SK-N-SH (cell line): ENCODE data around the gene RET. TPM values are rescaled to one million over a fixed set of nuclear protein-coding genes. Genes with fewer than 3 reads are reported as not detected.
A peak's percentile ranks its signal among the peaks of the same experiment; 100 is the strongest.

Experiments
- CTCF ChIA-PET: fragments of 300-600, 350-600 bp; formaldehyde crosslinking; extraction: SDS; loops from one replicate; lab custom pipeline; 2021; lab: Yijun Ruan, JAX
- POLR2A ChIA-PET: fragments of 350-600 bp; sonication (Branson Sonifier 250); formaldehyde crosslinking; extraction: SDS; loops from one replicate; lab custom pipeline; 2020; ENCODE audit warnings: antibody characterized with exemption, inconsistent platforms; lab: Yijun Ruan, JAX
- DNase-seq: peaks from one replicate; pipeline ENCODE4 v3.0.0; 2012
- H2AFZ ChIP-seq: fragments of 200-600 bp; sonication (generic); 2 replicates; pipeline ENCODE4 v1.8.1; 2016; ENCODE audit warnings: antibody characterized with exemption, mild to moderate bottlenecking, low read depth
- H3F3A ChIP-seq: fragments of 200-600 bp; sonication (generic); replicated peaks from 2 replicates; pipeline ENCODE3; 2016; ENCODE audit warnings: antibody characterized with exemption, mild to moderate bottlenecking; ENCODE audit not compliant: insufficient read depth
- H3K27ac ChIP-seq, 2 experiments: fragments of 200-500 bp in 1 of 2; fragments of 200-600 bp in 1 of 2; sonication (Bioruptor generic) in 1 of 2; sonication (generic), shearing (Covaris generic) in 1 of 2; 2 replicates each; pipeline versions ENCODE4 v1.5.1 to v1.6.1; 2014 to 2016; ENCODE audit warnings: low read depth in 2 of 2, inconsistent platforms in 1 of 2, low read length in 1 of 2, mild to moderate bottlenecking in 1 of 2, mixed read lengths in 1 of 2
- H3K27me3 ChIP-seq: fragments of 200-600 bp; sonication (generic), shearing (Covaris generic); 2 replicates; pipeline ENCODE4 v1.6.1; 2016; ENCODE audit warnings: mixed run types; ENCODE audit not compliant: insufficient read depth
- H3K36me3 ChIP-seq, 2 experiments: fragments of 200-500 bp in 1 of 2; fragments of 200-600 bp in 1 of 2; sonication (Bioruptor generic) in 1 of 2; sonication (generic) in 1 of 2; replicated peaks in 1 of 2; 2 replicates each; pipeline versions ENCODE3 to v1.5.1; 2014 to 2016; ENCODE audit warnings: low read length in 1 of 2, mild to moderate bottlenecking in 1 of 2; ENCODE audit not compliant: insufficient read depth in 2 of 2, control insufficient read depth in 1 of 2
- H3K4me1 ChIP-seq, 2 experiments: fragments of 200-500 bp in 1 of 2; fragments of 200-600 bp in 1 of 2; sonication (Bioruptor generic) in 1 of 2; sonication (generic), shearing (Covaris generic) in 1 of 2; 2 replicates each; pipeline versions ENCODE4 v1.5.1 to v1.6.1; 2014 to 2016; ENCODE audit warnings: low read depth in 1 of 2, low read length in 1 of 2, mixed run types in 1 of 2; ENCODE audit not compliant: insufficient read depth in 2 of 2, control insufficient read depth in 1 of 2
- H3K4me2 ChIP-seq: fragments of 200-600 bp; sonication (generic), shearing (Covaris generic); 2 replicates; pipeline ENCODE4 v1.6.1; 2017; ENCODE audit warnings: mixed run types
- H3K4me3 ChIP-seq, 2 experiments: fragments of 200-500 bp in 1 of 2; fragments of 200-600 bp in 1 of 2; sonication (Bioruptor generic) in 1 of 2; sonication (generic), shearing (Covaris generic) in 1 of 2; 2 replicates each; pipeline versions ENCODE4 v1.5.1 to v1.8.1; 2014 to 2016; ENCODE audit warnings: low read depth in 2 of 2, inconsistent platforms in 1 of 2, low read length in 1 of 2, mild to moderate bottlenecking in 1 of 2, mixed read lengths in 1 of 2, moderate library complexity in 1 of 2
- H3K79me2 ChIP-seq: fragments of 200-600 bp; sonication (generic); 2 replicates; pipeline ENCODE4 v1.8.1; 2017; ENCODE audit warnings: mild to moderate bottlenecking; ENCODE audit not compliant: insufficient read depth
- H3K9ac ChIP-seq: fragments of 200-600 bp; sonication (generic); 2 replicates; pipeline ENCODE4 v1.6.1; 2017; ENCODE audit warnings: mixed run types
- H3K9me2 ChIP-seq: fragments of 200-600 bp; sonication (generic); 2 replicates; pipeline ENCODE4 v1.6.1; 2017; ENCODE audit warnings: mixed run types
- H3K9me3 ChIP-seq: fragments of 200-600 bp; sonication (generic); 2 replicates; pipeline ENCODE4 v1.6.1; 2017; ENCODE audit warnings: mixed run types, mild to moderate bottlenecking, moderate library complexity
- H4K20me1 ChIP-seq: fragments of 200-600 bp; sonication (generic); 2 replicates; pipeline ENCODE4 v1.6.1; 2017; ENCODE audit warnings: mild to moderate bottlenecking, mixed run types; ENCODE audit not compliant: insufficient read depth
- CHD2 ChIP-seq: fragments of 150-350 bp; IDR thresholded peaks from 2 replicates; pipeline ENCODE4 v1.6.1; 2018; ENCODE audit warnings: low read length; ENCODE audit not compliant: partially characterized antibody
- ELF1 ChIP-seq: IDR thresholded peaks from 2 replicates; pipeline ENCODE4 v1.4.0; 2012
- EP300 ChIP-seq, 2 experiments: IDR thresholded peaks; 2 replicates each; pipeline versions ENCODE4 v1.4.0 to v1.6.1; 2012; ENCODE audit warnings: borderline replicate concordance in 1 of 2, low read depth in 1 of 2, low read length in 1 of 2
- FOXJ3 ChIP-seq: sonication (generic); formaldehyde crosslinking; IDR thresholded peaks from 2 replicates; pipeline ENCODE4 v1.5.1; 2020; ENCODE audit warnings: mild to moderate bottlenecking, missing genetic modification reagents
- FOXM1 ChIP-seq: IDR thresholded peaks from 2 replicates; pipeline ENCODE4 v1.4.0; 2012; ENCODE audit warnings: low read depth, mild to moderate bottlenecking
- GABPA ChIP-seq: IDR thresholded peaks from 2 replicates; pipeline ENCODE4 v1.4.0; 2012; ENCODE audit warnings: low read depth, mild to moderate bottlenecking
- GATA2 ChIP-seq: sonication (generic); formaldehyde crosslinking; IDR thresholded peaks from 2 replicates; pipeline ENCODE4 v1.5.0; 2020; ENCODE audit warnings: mild to moderate bottlenecking, missing genetic modification reagents
- MAX ChIP-seq: IDR thresholded peaks from 2 replicates; pipeline ENCODE4 v1.4.0; 2012; ENCODE audit warnings: low read depth
- MXI1 ChIP-seq: IDR thresholded peaks from 2 replicates; pipeline ENCODE4 v1.6.1; 2012; ENCODE audit warnings: mild to moderate bottlenecking, low read depth, low read length, improper control_type of control experiment
- PBX3 ChIP-seq: IDR thresholded peaks from 2 replicates; pipeline ENCODE4; 2012
- POLR2AphosphoS5 ChIP-seq: IDR thresholded peaks from 2 replicates; pipeline ENCODE4 v1.6.1; 2012; ENCODE audit warnings: low read depth, low read length
- RAD21 ChIP-seq: IDR thresholded peaks from 2 replicates; pipeline ENCODE4 v1.6.1; 2012; ENCODE audit warnings: mild to moderate bottlenecking, low read length
- RCOR1 ChIP-seq: fragments of 150-350 bp; IDR thresholded peaks from 2 replicates; pipeline ENCODE4 v1.6.1; 2017; ENCODE audit warnings: antibody characterized with exemption, low read length
- RXRA ChIP-seq: IDR thresholded peaks from 2 replicates; pipeline ENCODE4 v1.4.0; 2012; ENCODE audit warnings: low read depth, mild to moderate bottlenecking, borderline replicate concordance
- USF2 ChIP-seq: fragments of 150-350 bp; IDR thresholded peaks from 2 replicates; pipeline ENCODE4 v1.6.1; 2017; ENCODE audit warnings: antibody characterized with exemption, low read length, low read depth, borderline replicate concordance
- YY1 ChIP-seq: IDR thresholded peaks from 2 replicates; pipeline ENCODE4 v1.4.0; 2012; ENCODE audit warnings: low read depth, mild to moderate bottlenecking
- WGBS: methylation state at CpG from one replicate; pipeline ENCODE4 v1.1.6; 2017; ENCODE audit warnings: low lambda C conversion rate; 5-methylcytosine and 5-hydroxymethylcytosine counted together
- polyA plus RNA-seq, 3 experiments: library from polyadenylated mRNA; depleted of rRNA; stranded (reverse); fragments of >200 nt; gene quantifications; 2 replicates each; pipeline ENCODE4 v1.2.3, GENCODE V29; 2012

Gene RET
- polyA plus RNA-seq, 1 of the 3 experiments (the other 2 are of a cell fraction): 3.2 TPM

- no peak for TF ChIP-seq GABPA
- TF ChIP-seq FOXM1: no peak
- TF ChIP-seq PBX3: no peak
- no peak for TF ChIP-seq RXRA
- TF ChIP-seq ELF1: no peak
- TF ChIP-seq MXI1: no peak
- no peak for TF ChIP-seq POLR2AphosphoS5
- no peak for TF ChIP-seq EP300 (IDR thresholded peaks at IDR 0.05; ENCODE audit: borderline replicate concordance in 1 of 2, low read depth in 1 of 2, low read length in 1 of 2)
- TF ChIP-seq YY1: no peak
- no peak for TF ChIP-seq USF2
- no peak for TF ChIP-seq RCOR1
- H2AFZ ChIP-seq: no peak overlapping the region
- H3K79me2 ChIP-seq: no peaks in the 10 kb centered on the region
- no peaks in the 10 kb centered on the region for H3K27me3 ChIP-seq
- ChIA-PET POLR2A (interaction anchor here (1.1 to 6.3 kb wide), 6 partner anchors 10 to 184 kb away, joined by 3 to 50 read pairs (median 4); partner anchors contain the start of gene RET), CTCF (interaction anchor here (0.8 to 1.9 kb wide), 10 partner anchors 10 to 223 kb away, joined by 3 to 13 read pairs (median 4); no protein-coding TSS in a partner anchor)
- no peaks in the 10 kb centered on the region for H4K20me1 ChIP-seq
- no peaks in the 10 kb centered on the region for H3K36me3 ChIP-seq
- peaks cover 0 to 93% of the 10 kb centered on the region in 2 experiments; a peak in 2 of 4 replicates for H3K4me1 ChIP-seq
- DNase-seq: no peak
- no peak overlapping the region for H3K4me3 ChIP-seq
- no peaks in the 10 kb centered on the region for H3F3A ChIP-seq
- no peaks in the 10 kb centered on the region for H3K9me2 ChIP-seq
- no peak overlapping the region for H3K9ac ChIP-seq
- WGBS: 53% methylated on average over 7 of the region's 7 CpGs
- no peaks in the 10 kb centered on the region for H3K9me3 ChIP-seq
- peak overlapping the region in 1 of 2 experiments; percentile 100; a peak in 2 of 4 replicates for H3K27ac ChIP-seq
- H3K4me2 ChIP-seq: no peak overlapping the region
These were observed 17.0 kb upstream of the RET start for GRCh38 chr10:43059828-43060227.

- CTCF ChIA-PET: interaction anchor here (0.6 to 1.9 kb wide), 9 partner anchors 10 to 224 kb away, joined by 3 to 13 read pairs (median 5); no protein-coding TSS in a partner anchor
- Histone ChIP-seq H3K27me3 (no peaks in the 10 kb centered on the region), H3K27ac (peak overlapping the region in 1 of 2 experiments; percentile 100; a peak in 2 of 4 replicates)
These were observed 16.6 kb upstream of the RET start for GRCh38 chr10:43060291-43060690.

More at GRCh38 chr10:43060291-43060690, 16.6 kb upstream of the RET start:
- TF ChIP-seq EP300 (IDR thresholded peaks at IDR 0.05; ENCODE audit: borderline replicate concordance in 1 of 2, low read depth in 1 of 2, low read length in 1 of 2): peak in 1 of 2 experiments; percentile 96; a peak in 2 of 4 replicates
- peak; percentile 96 for TF ChIP-seq FOXJ3 (CRISPR knock-in tag)
- peak; percentile 99 for TF ChIP-seq GATA2 (CRISPR knock-in tag)
- TF ChIP-seq MAX: no peak
- peak; percentile 55 for TF ChIP-seq CHD2
- TF ChIP-seq USF2: no peak
- peak; percentile 93 for TF ChIP-seq RCOR1
- TF ChIP-seq POLR2AphosphoS5: no peak
- 0 out of 2 replicates have a peak, but pooled peaks have one; percentile 12 for TF ChIP-seq RAD21
- no peaks in the 10 kb centered on the region for H3K36me3 ChIP-seq
- H3K4me2 ChIP-seq: no peak overlapping the region
- H3K79me2 ChIP-seq: no peaks in the 10 kb centered on the region
- no peaks in the 10 kb centered on the region for H4K20me1 ChIP-seq
- 32% methylated on average over 3 of the region's 6 CpGs for WGBS
- H3K4me3 ChIP-seq: no peak overlapping the region
- no peak overlapping the region for H3K9ac ChIP-seq
- no peaks in the 10 kb centered on the region for H3K9me3 ChIP-seq
- no peaks in the 10 kb centered on the region for H3F3A ChIP-seq
- POLR2A ChIA-PET: interaction anchor here (0.7 to 6.3 kb wide), 7 partner anchors 10 to 184 kb away, joined by 3 to 50 read pairs (median 4); partner anchors contain the start of gene RET
- no peaks in the 10 kb centered on the region for H3K9me2 ChIP-seq
- H3K4me1 ChIP-seq: peaks cover 0 to 92% of the 10 kb centered on the region in 2 experiments; a peak in 2 of 4 replicates
- no peak overlapping the region for H2AFZ ChIP-seq
- peak; percentile 78 for DNase-seq
